GM19397 (cell line): Measurements from ENCODE around the gene GPN2.
"Not testable (repeated sequence)": the region's sequence is repeated elsewhere in the genome, so short reads cannot be mapped to it uniquely, and the experiment has no call there.

ENCODE experiments used
- ATAC-seq: cut with Tn5 transposase; IDR thresholded peaks from one replicate; pipeline ENCODE4 v1.9.1; 2021; ENCODE audit warnings: mild to moderate bottlenecking, moderate library complexity; ENCODE audit not compliant: unreplicated experiment

The GPN2 gene

GRCh38 chr1:26837665-26838064, 52.4 kb downstream of the GPN2 start:
- ATAC-seq: not testable (repeated sequence)

- ATAC-seq: peak; percentile 74
These were observed 56.4 kb downstream of the GPN2 start for GRCh38 chr1:26833432-26834405.

- ATAC-seq: no peak
These were observed 57.7 kb downstream of the GPN2 start for GRCh38 chr1:26832249-26832960.

GRCh38 chr1:26831546-26832248, 58.4 kb downstream of the GPN2 start:
- ATAC-seq: no peak

GRCh38 chr1:26831059-26831458, 59.0 kb downstream of the GPN2 start:
- no peak for ATAC-seq

GRCh38 chr1:26829184-26829911, 60.7 kb downstream of the GPN2 start:
- no peak for ATAC-seq

GRCh38 chr1:26828411-26828991, 61.6 kb downstream of the GPN2 start:
- ATAC-seq: no peak

- no peak for ATAC-seq
These were observed 62.4 kb downstream of the GPN2 start for GRCh38 chr1:26827663-26828062.

GRCh38 chr1:26827106-26827604, 62.9 kb downstream of the GPN2 start:
- ATAC-seq: no peak

GRCh38 chr1:26826261-26827105, 63.6 kb downstream of the GPN2 start, which contains the start of gene ZDHHC18:
Gene ZDHHC18, plus strand, starts transcription at chr1:26826688. Its CDS starts 117 bp downstream, at chr1:26826805.
- ATAC-seq: peak; percentile 75
